ENCODE results near the gene UBE2H.
"Not testable (repeated sequence)": the region's sequence is repeated elsewhere in the genome, so short reads cannot be mapped to it uniquely, and the experiment has no call there.

The UBE2H gene

GRCh38 chr7:129841465-129841864, 111.3 kb downstream of the UBE2H start:
- no peak for DNase-seq

- DNase-seq = no peak
These were observed 112.0 kb downstream of the UBE2H start for GRCh38 chr7:129840757-129841156.

- DNase-seq = no peak
These were observed 115.8 kb downstream of the UBE2H start for GRCh38 chr7:129836983-129837382.

DNA sequence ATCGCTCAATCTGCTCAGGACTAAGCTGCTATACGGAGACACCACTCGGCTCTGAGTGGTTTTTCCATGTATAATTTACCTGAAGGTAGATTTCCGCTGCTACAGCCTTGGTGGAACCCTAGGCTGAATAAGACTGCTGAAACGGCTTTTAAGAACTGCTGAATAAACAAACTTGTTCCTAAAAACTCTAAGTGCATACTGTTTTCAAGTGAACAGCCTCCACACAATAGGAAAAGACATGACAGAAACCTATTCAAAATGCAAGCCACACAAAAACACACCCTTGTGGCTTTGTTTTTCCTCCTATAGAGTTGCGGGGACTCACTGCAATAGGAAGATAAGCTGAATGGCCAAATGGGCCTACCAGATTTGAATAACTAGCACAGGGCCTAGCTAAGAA, 117.2 kb downstream of the UBE2H start:
- DNase-seq = no peak

DNA sequence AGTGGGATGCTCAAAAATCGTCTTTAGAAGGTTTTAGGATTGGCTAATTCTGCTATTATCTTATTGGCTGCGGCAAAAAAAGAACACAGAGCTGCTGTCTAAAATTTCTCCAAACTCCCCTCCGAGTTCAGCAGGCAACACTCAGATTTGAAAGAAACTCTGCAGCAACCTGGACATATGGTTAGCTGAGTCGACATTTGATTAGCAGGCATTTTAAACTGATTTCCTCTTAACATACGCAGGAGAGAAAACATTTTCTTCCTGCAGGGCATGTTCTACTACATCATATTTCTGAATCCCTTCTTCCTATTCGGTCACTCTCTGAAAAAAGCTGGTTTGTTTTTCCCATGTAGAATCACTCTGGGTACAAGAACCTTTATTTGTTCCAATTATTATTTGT, 119.4 kb downstream of the UBE2H start:
- not testable (repeated sequence) for DNase-seq

GRCh38 chr7:129832701-129833227, 120.0 kb downstream of the UBE2H start:
- no peak for DNase-seq

GRCh38 chr7:129832282-129832681, 120.5 kb downstream of the UBE2H start:
- no peak for DNase-seq

GRCh38 chr7:129831424-129832058, 121.2 kb downstream of the UBE2H start:
- no peak for DNase-seq

DNA sequence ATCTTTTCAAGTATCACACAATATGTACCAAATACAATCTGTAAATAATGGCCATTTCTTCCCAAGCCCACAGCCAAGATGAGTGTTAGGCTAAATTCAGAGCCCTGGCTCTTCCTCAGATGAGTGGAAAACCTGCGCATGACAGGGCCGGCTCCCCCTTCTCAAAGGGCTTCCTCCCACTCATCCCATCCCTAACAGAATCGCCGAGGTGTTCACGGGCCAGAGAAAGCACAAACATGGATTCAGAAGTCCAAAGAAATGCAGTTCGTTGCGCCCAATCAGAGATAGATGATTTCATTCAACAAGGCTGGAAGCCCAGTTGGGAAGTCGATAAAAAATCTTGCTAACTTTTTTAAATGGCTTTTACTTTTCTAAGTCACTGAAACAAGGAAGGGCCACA, 121.8 kb downstream of the UBE2H start:
- DNase-seq = no peak

GRCh38 chr7:129829737-129830631, 122.8 kb downstream of the UBE2H start:
- peak; percentile 75 for DNase-seq

DNA sequence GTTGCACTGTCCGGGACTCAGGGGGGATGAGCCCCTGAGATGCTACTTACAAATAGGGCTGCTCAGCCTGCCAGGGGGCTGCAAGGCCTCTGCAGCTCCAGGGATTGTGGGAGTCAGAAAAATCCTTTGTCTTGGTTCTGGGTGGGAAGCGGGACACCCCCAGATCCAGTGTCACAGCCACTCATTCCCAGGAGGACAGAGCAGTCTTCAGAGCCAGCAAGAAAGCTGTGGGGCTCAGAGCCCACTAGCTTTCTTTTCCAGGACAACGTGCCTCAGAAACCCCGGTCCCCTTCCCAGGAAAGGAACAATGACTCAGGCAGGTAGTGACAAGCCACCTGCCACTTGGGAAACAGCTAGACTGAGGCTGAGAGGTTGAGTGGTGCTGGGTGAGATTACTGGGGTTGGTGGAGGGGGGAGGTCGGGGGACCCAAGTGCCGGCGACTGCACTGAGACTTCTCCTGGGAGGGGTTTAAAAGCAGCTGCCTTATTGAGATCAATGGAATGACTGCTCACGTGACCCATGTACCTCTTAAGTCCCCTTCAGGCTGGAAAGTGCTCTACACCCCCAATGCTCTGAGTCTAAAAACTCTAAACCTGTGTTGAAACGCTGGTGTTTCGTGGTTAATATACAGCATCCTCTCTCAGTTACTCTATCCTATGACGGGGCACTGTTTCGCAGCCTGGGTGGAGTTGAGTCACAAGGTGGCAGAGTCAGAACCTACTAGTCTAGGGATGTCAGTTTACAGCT, 123.6 kb downstream of the UBE2H start:
- no peak for DNase-seq

DNA sequence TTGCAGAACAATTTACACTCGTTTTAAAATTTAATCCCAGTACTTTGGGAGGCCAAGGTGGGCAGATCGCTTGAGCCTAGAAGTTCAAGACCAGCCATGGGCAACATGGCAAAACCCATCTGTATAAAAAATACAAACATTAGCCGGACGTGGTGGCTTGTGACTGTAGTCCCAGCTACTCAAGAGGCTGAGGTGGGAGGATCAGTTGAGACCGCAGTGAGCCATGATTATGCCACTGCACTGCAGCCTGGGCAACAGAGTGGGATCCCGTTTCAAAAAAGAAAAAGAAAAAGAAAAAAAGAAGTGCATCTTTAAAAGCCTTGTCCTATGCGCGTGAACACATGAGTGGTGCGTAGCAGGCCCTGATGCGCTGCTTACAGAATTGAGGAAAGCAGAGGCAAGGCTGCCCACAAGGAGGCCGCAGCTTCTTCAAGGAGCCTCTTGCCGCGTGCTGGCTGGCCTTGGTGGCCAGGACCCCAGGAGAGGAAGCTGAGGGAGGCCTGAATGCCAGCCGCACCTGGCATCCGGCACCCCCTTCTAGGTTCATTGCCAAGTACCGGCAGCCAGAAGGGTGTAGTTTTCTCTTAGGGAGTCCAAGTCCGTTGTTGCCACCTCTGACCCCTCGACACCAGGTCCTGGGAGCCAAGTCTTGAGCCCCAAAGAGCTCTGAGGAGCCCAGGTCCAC, 124.5 kb downstream of the UBE2H start:
- DNase-seq = no peak

- no peak for DNase-seq
These were observed 125.2 kb downstream of the UBE2H start for GRCh38 chr7:129827467-129827990.

GRCh38 chr7:129826895-129827294, 125.9 kb downstream of the UBE2H start:
- not testable (repeated sequence) for DNase-seq

GRCh38 chr7:129825209-129825970, 127.4 kb downstream of the UBE2H start:
- peak; percentile 92 for DNase-seq

DNA sequence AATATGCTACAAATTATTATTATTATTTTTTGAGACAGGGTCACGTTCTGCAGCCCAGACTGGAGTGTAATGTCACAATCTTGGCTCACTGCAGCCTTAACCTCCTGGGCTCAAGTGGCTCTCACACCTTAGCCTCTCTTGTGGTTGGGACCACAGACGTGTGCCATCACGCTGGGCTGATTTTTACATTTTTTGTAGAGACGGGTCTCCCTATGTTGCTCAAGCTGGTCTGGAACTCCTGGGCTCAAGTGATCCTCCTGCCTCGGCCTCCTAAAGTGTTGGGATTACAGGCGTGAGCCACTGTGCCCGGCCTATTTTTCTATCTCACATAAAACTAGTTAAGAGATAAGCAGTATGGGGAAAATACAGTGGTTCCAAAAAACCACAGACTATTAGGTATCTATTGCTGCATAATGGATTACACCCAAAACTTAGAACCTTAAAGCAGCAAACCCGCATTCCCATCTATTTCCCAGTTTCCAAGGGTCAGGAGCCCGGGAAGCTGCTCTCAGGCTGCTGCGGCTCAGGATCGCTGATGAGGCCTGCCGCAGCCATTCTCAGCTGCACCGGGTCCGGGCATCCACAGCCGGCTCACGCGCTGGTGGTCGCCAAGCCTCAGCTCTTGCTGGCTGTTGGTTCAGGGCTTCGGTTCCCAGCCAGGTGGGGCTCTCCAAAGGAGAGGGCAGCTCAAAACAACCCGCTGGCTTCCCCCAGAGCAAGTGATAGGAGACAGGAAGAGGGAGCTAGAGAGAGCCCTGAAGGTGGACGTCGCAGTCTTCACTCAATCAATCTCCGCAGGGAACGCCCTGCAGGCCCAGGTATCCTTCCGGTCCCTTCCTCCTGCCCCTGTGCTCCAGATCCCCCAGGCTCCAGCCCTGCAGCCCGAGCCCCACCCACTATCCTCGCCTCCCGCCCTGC, 128.2 kb downstream of the UBE2H start:
- no peak for DNase-seq

DNA sequence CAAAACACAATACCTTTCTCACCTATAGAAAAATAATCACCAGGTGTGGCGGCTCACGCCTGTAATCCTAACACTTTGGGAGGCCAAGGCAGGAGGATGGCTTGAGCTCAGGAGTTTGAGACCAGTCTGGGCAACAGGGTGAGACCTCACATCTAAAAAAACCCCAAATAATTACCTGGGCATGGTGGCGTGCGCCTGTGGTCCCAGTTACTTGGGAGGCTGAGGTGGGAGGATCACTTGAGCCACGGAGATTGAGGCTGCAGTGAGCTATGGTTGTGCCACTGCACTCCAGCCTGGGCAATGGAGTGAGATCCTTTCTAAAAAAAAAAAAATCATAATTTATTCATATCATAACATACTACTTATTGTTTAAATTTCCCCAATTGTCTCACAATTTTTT, 129.6 kb downstream of the UBE2H start:
- not testable (repeated sequence) for DNase-seq

DNA sequence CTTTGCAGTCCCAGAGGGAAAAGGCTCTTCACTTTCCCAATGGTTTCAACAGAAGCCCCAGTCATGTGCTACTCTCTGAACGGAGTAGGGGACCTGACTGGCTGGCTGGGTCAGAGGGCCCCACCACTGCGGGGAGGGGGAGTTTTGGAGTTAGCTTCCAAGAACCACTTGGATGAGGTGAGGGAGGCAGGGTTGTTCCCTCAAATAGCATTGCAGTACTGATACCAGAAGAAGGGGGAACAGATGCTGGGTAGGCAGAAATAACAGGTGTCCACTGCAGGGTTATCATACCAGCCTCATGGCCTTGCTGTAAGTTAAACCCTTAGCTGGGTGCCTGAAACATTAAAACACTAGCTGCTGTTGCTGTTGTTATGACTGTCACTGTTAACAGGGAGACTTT, 131.3 kb downstream of the UBE2H start:
- no peak for DNase-seq

DNA sequence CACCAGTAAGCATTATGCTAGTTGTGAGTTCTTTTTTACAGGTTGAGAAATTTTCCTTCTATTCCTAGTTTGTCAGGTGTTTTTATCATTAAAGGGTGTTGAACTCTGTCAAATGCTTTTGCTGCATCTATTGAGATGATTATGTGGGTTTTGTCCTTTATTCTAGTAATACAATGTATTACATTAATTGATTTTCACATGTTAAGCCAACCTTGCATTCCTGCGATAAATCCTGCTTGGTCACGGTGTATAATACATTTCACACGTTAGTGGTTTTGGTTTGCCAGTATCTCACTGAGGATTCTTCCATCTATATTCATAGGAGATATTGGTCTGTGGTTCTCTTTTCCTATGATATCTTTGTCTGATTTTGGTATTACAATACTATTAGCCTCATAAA, 136.0 kb downstream of the UBE2H start:
- DNase-seq = no peak

- DNase-seq = no peak
These were observed 144.9 kb downstream of the UBE2H start for GRCh38 chr7:129807863-129808262.
